Thyroid gland (tissue), 4 donors: ENCODE measurements around the gene SCYGR6. TPM values are rescaled to one million over a fixed set of nuclear protein-coding genes. Genes with fewer than 3 reads are reported as not detected.
A peak's percentile ranks its signal among the peaks of the same experiment; 100 is the strongest.
"Not testable (repeated sequence)": the region's sequence is repeated elsewhere in the genome, so short reads cannot be mapped to it uniquely, and the experiment has no call there.

ENCODE experiments used
- DNase-seq, 2 donors: peaks; one replicate each; pipeline ENCODE4 v3.0.0-alpha.2; 2019
- H3K27ac ChIP-seq, 3 donors: fragments of 200-600 bp; sonication (generic); 1 replicate in 2 of 3; 2 replicates in 1 of 3; pipeline ENCODE4 v1.5.1; 2016 to 2019; ENCODE audit warnings: mild to moderate bottlenecking in 1 of 3, moderate library complexity in 1 of 3
- H3K27me3 ChIP-seq: fragments of 200-600 bp; sonication (generic); one replicate; pipeline ENCODE4 v1.5.1; 2019
- H3K36me3 ChIP-seq, 2 donors: fragments of 200-600 bp; sonication (generic); one replicate each; pipeline ENCODE4 v1.5.1; 2016 to 2019
- H3K4me1 ChIP-seq, 2 donors: fragments of 200-600 bp; sonication (generic); one replicate each; pipeline ENCODE4 v1.5.1; 2017 to 2019
- H3K4me3 ChIP-seq, 3 donors: fragments of 200-600 bp; sonication (generic); replicated peaks in 1 of 3; 1 replicate in 2 of 3; 2 replicates in 1 of 3; pipeline ENCODE4 v1.5.1; 2016; ENCODE audit warnings: mild to moderate bottlenecking in 1 of 3
- H3K9me3 ChIP-seq: fragments of 200-600 bp; sonication (generic); one replicate; pipeline ENCODE4 v1.5.1; 2017
- POLR2A ChIP-seq, 2 donors: fragments of 450-650 bp; IDR thresholded peaks; one replicate each; pipeline ENCODE4 v1.6.1; 2017; ENCODE audit warnings: antibody characterized with exemption in 2 of 2, mild to moderate bottlenecking in 2 of 2, moderate library complexity in 1 of 2
- WGBS, 2 donors: methylation state at CpG; one replicate each; pipeline ENCODE4 v1.1.5; 2017; 5-methylcytosine and 5-hydroxymethylcytosine counted together
- intact Hi-C: fragments of 100-400 bp; cut with DNase I; formaldehyde crosslinking; loops from one replicate; pipeline ENCODE4 v1.15.1; 2023
- total RNA-seq, 4 donors: library from RNA; depleted of rRNA; stranded (reverse); fragments of >200 nt; gene quantifications; one replicate each; pipeline ENCODE4 v1.2.3, GENCODE V29; 2016
- TF ChIP-seq, protein P1 (sequence below), 6 experiments: fragments of 200-600 bp in 3 of 6; fragments of 450-650 bp in 3 of 6; sonication (generic) in 3 of 6; IDR thresholded peaks; one replicate each; pipeline ENCODE4 v1.5.1; 2016 to 2019; ENCODE audit warnings: antibody characterized with exemption in 6 of 6, mild to moderate bottlenecking in 2 of 6, inconsistent platforms in 1 of 6, moderate library complexity in 1 of 6

Gene SCYGR6
- total RNA-seq, 4 donors from 2014 or later, result not detected

DNA sequence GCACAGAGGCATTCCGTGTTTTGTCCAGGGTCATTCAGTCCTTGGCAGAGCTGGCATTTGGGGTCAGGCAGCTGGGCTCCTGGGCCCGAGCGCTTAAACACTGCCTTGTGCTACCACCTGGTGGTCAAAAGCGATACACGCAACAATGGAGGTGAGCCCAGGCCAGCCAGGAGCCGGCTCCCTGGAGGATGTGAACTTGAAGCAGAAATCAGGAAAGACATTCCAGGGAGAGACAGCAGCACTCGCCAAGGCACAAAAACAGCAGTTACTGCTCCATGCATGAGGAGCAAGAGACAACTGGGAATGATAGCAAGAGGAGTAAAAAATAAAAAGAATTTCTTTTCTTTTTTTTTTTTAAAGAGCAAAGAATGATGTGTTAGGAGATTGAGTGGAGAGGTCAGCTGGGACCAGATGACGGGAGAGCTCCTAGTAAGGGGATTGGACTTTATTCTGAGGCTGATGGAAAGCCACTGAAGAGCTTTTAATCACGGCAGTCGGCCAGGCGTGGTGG, 41.9 kb upstream of the SCYGR6 start:
- no peaks in the 10 kb centered on the region for H3K27me3 ChIP-seq
- no peak overlapping the region for H3K27ac ChIP-seq
- H3K9me3 ChIP-seq, result no peaks in the 10 kb centered on the region
- no peaks in the 10 kb centered on the region for H3K36me3 ChIP-seq
- TF ChIP-seq, protein P1, sequence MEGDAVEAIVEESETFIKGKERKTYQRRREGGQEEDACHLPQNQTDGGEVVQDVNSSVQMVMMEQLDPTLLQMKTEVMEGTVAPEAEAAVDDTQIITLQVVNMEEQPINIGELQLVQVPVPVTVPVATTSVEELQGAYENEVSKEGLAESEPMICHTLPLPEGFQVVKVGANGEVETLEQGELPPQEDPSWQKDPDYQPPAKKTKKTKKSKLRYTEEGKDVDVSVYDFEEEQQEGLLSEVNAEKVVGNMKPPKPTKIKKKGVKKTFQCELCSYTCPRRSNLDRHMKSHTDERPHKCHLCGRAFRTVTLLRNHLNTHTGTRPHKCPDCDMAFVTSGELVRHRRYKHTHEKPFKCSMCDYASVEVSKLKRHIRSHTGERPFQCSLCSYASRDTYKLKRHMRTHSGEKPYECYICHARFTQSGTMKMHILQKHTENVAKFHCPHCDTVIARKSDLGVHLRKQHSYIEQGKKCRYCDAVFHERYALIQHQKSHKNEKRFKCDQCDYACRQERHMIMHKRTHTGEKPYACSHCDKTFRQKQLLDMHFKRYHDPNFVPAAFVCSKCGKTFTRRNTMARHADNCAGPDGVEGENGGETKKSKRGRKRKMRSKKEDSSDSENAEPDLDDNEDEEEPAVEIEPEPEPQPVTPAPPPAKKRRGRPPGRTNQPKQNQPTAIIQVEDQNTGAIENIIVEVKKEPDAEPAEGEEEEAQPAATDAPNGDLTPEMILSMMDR (IDR thresholded peaks at IDR 0.05), result peak; percentile 61 to 88 (median 78)
- no peak for TF ChIP-seq POLR2A (IDR thresholded peaks at IDR 0.05)
- WGBS, 2 donors, result 24 to 27% methylated on average over 11 of the region's 11 CpGs
- H3K4me1 ChIP-seq, result peaks cover 0 to 3% of the 10 kb centered on the region in 2 donors
- no peak overlapping the region for H3K4me3 ChIP-seq
- intact Hi-C loops, result loop anchor here (5.0 to 10.0 kb wide), 2 partner anchors 109 to 352 kb away; no protein-coding TSS in a partner anchor
- peak; percentile 78 to 82 for DNase-seq

DNA sequence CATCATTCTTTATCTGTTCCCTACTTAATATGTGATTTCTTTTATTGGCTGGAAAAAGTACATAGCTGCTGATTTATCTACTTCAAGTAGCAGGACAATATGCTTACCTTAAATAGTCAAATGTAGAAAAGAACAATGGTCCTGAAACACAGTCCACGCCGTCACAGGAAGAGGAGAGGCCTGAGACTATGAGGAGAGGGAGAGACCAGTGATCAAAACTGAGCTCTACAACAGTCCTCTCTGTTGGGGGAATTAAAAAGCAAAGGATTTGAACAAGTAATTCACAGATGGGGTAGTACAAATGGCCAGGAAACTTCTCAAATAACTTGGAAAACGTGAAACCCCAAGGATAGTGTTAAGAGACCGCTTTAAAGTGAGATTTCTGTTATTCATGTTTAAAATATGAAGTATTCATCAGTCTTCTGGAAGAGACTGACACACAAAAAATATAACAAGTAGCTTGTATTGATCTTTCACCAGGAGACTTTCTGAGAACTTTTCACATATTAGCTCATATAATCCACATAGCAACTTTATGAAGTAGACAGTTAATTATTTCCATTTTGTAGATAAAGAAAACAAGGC, 41.3 kb upstream of the SCYGR6 start:
- H3K36me3 ChIP-seq, result no peaks in the 10 kb centered on the region
- H3K27ac ChIP-seq, result peak overlapping the region in 1 of 3 donors; percentile 7
- intact Hi-C loops, result loop anchor here (5.0 to 10.0 kb wide), 2 partner anchors 109 to 351 kb away; no protein-coding TSS in a partner anchor
- DNase-seq, result no peak
- H3K9me3 ChIP-seq, result no peaks in the 10 kb centered on the region
- H3K4me3 ChIP-seq, result no peak overlapping the region
- H3K27me3 ChIP-seq, result no peaks in the 10 kb centered on the region
- H3K4me1 ChIP-seq, result peaks cover 0 to 3% of the 10 kb centered on the region in 2 donors
- WGBS, 2 donors, result 54 to 56% methylated on average over 4 of the region's 4 CpGs
- TF ChIP-seq, protein P1 (IDR thresholded peaks at IDR 0.05), result no peak
- TF ChIP-seq POLR2A (IDR thresholded peaks at IDR 0.05), result no peak

DNA sequence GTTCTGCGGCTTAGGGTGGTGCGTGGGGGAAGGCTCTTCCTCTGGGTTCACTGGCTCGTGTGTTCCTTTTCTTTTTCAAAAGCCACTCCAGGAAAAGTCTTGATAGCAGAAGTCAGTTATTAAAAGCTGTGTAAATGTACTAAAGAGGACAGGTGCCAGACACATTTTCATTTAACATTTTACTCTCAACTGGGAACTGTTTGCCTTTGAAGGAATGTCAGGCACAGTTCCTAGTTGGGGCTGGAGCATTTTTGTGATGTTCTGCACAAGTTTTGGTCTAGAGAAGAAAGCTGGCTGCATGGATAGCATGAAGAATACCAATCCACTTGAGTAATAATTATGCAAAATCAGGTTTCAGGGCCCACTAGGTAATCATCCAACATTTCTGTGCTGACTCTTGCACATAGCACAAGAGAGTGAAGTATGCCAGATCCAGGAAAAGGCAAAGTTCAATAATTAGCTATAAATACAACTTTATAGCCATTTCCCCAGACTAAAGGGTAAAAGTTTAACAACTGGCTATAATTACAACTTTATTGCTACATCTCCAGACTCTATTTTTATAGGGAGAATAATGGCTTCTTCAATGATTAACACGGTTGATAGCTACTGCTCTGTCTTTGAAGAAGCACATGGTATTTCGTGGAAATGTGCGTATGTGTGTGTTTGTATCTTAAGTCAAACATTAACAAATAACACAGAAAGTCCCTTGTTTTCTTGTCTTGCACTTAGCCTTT, 37.4 kb upstream of the SCYGR6 start:
- no peak overlapping the region for H3K4me3 ChIP-seq
- TF ChIP-seq, protein P1 (IDR thresholded peaks at IDR 0.05), result no peak
- TF ChIP-seq POLR2A (IDR thresholded peaks at IDR 0.05), result no peak
- 77 to 82% methylated on average over 6 of the region's 6 CpGs for WGBS, 2 donors
- H3K27ac ChIP-seq, result no peak overlapping the region
- H3K4me1 ChIP-seq, result peaks cover 0 to 3% of the 10 kb centered on the region in 2 donors
- no peaks in the 10 kb centered on the region for H3K27me3 ChIP-seq
- no peaks in the 10 kb centered on the region for H3K36me3 ChIP-seq
- intact Hi-C loops, result loop anchor here (10.0 kb wide), 1 partner anchor 347 kb away; no protein-coding TSS in a partner anchor
- H3K9me3 ChIP-seq, result no peaks in the 10 kb centered on the region
- DNase-seq, result no peak

DNA sequence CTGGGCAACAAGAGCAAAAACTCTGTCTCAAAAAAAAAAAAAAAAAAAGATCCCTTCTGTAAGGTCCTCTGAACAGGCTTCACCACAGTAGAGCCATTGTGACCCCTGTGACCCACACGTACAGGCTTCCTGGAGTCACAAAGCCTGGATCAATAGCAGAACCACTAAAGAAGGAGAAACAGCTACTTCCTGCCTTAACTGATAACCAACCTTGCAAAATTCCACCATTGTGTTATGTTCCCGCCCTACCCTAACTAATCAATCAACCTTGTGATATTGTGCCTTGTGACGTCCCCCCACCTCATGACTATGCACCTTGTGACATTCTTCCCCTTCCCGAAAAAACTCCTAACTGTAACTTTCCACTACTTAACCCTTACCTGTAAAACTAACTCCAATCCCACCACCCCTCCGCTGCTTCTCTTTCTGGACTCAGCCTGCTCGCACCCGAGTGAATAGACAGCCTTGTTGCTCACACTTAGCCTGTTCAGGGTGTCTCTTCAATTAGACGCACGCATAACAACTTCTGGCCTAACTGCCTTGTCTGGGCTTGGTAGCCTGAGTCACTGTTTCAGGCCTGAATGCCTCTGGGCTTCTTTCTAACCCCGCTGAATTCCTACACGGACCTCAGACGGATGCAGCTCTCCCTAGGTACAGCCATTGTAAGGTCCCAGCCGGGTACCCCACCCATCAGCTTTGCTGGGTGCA, 35.0 kb upstream of the SCYGR6 start:
- no peaks in the 10 kb centered on the region for H3K9me3 ChIP-seq
- 61 to 64% methylated on average over 13 of the region's 13 CpGs for WGBS, 2 donors

DNA sequence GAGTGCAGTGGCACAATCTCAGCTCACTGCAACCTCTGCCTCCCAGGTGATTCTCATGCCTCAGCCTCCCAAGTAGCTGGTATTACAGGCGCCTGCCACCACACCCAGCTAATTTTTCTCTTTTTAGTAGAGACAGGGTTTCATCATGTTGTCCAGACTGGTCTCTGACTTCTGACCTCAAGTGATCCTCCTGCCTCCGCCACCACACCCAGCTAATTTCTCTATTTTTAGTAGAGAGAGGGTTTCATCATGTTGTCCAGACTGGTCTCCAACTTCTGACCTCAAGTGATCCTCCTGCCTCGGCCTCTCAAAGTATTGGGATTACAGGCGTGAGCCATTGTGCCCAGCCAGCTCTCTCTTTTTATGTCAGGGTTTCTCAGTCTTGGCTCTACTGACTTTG, 31.7 kb upstream of the SCYGR6 start:
- H3K27me3 ChIP-seq, H3K4me3 ChIP-seq, H3K27ac ChIP-seq, DNase-seq, intact Hi-C loops, H3K9me3 ChIP-seq, H3K4me1 ChIP-seq, H3K36me3 ChIP-seq: not testable (repeated sequence)
- WGBS, 2 donors, result 72 to 74% methylated on average over 4 of the region's 4 CpGs

More for the DNA sequence above, 35.0 kb upstream of the SCYGR6 start:
- Histone ChIP-seq H3K27ac (no peak overlapping the region), H3K4me1 (no peaks in the 10 kb centered on the region), H3K4me3 (no peak overlapping the region), H3K27me3 (no peaks in the 10 kb centered on the region), H3K36me3 (no peaks in the 10 kb centered on the region)
- TF ChIP-seq, protein P1 (IDR thresholded peaks at IDR 0.05), result no peak
- no peak for TF ChIP-seq POLR2A (IDR thresholded peaks at IDR 0.05)
- DNase-seq, result peak in 1 of 2 donors; percentile 15
- intact Hi-C loops, result loop anchor here (10.0 kb wide), 1 partner anchor 345 kb away; no protein-coding TSS in a partner anchor
